DOHH2 (cell line): Measurements from ENCODE around the gene FLT3LG.
A peak's percentile ranks its signal among the peaks of the same experiment; 100 is the strongest.

Experiments
- H3F3A ChIP-seq: fragments of 200-600 bp; sonication (generic), shearing (Covaris generic); 2 replicates; pipeline ENCODE4 v1.6.0; 2016; ENCODE audit warnings: antibody characterized with exemption, mild to moderate bottlenecking; ENCODE audit not compliant: control insufficient read depth, insufficient read depth
- H3K27ac ChIP-seq: fragments of 200-600 bp; sonication (generic); 2 replicates; pipeline ENCODE4 v1.5.1; 2014; ENCODE audit warnings: low read depth, mild to moderate bottlenecking, low read length, moderate library complexity
- H3K27me3 ChIP-seq: fragments of 200-600 bp; sonication (generic); 2 replicates; pipeline ENCODE4 v1.6.1; 2014; ENCODE audit warnings: mild to moderate bottlenecking, low read length, mixed read lengths; ENCODE audit not compliant: control insufficient read depth
- H3K36me3 ChIP-seq: fragments of 200-600 bp; sonication (generic); 2 replicates; pipeline ENCODE4 v1.6.1; 2014; ENCODE audit warnings: mild to moderate bottlenecking, low read length, moderate library complexity, mixed read lengths; ENCODE audit not compliant: control insufficient read depth
- H3K4me1 ChIP-seq: fragments of 200-600 bp; sonication (generic); 2 replicates; pipeline ENCODE4 v1.6.1; 2014; ENCODE audit warnings: mild to moderate bottlenecking, low read length, mixed read lengths; ENCODE audit not compliant: control insufficient read depth
- H3K4me2 ChIP-seq: fragments of 200-600 bp; sonication (generic); 2 replicates; pipeline ENCODE4 v1.6.0; 2014; ENCODE audit warnings: mild to moderate bottlenecking, low read length, moderate library complexity
- H3K4me3 ChIP-seq: fragments of 200-600 bp; sonication (generic); 2 replicates; pipeline ENCODE4 v1.5.1; 2014; ENCODE audit warnings: mild to moderate bottlenecking, low read length, mixed read lengths
- H3K79me2 ChIP-seq: fragments of 200-600 bp; sonication (generic); 2 replicates; pipeline ENCODE4 v1.6.1; 2014; ENCODE audit warnings: mild to moderate bottlenecking, low read length, mixed read lengths; ENCODE audit not compliant: control insufficient read depth
- H3K9me2 ChIP-seq: fragments of 200-600 bp; sonication (generic); replicated peaks from 2 replicates; pipeline ENCODE4 v1.6.1; 2014; ENCODE audit warnings: mild to moderate bottlenecking, low read length, mixed read lengths; ENCODE audit not compliant: control insufficient read depth
- H3K9me3 ChIP-seq: fragments of 200-600 bp; sonication (generic); 2 replicates; pipeline ENCODE4 v1.6.1; 2014; ENCODE audit warnings: antibody characterized with exemption, low read length, mixed read lengths; ENCODE audit not compliant: control insufficient read depth, insufficient read depth
- H4K20me1 ChIP-seq: fragments of 200-600 bp; sonication (generic); 2 replicates; pipeline ENCODE4 v1.6.0; 2014; ENCODE audit warnings: low read depth, mild to moderate bottlenecking, antibody characterized with exemption, low read length, moderate library complexity; ENCODE audit not compliant: control insufficient read depth, insufficient read depth
- CTCF ChIP-seq: fragments of 200-600 bp; sonication (generic); IDR thresholded peaks from one replicate; pipeline ENCODE4 v1.5.1; 2014; ENCODE audit warnings: antibody characterized with exemption, mild to moderate bottlenecking, low read depth, low read length; ENCODE audit not compliant: poor library complexity, severe bottlenecking
- EZH2phosphoT487 ChIP-seq: fragments of 200-600 bp; sonication (generic); IDR thresholded peaks from 2 replicates; pipeline ENCODE4 v1.6.1; 2017; ENCODE audit warnings: borderline replicate concordance, mild to moderate bottlenecking, antibody characterized with exemption, low read length, moderate library complexity, mixed read lengths

FLT3LG gene

GRCh38 chr19:49430172-49430677 lies 43.8 kb upstream of the FLT3LG start:
- Histone ChIP-seq H3K27me3 (peaks cover 50% of the 10 kb centered on the region), H3F3A (0 out of 2 replicates have a peak, but pooled peaks cover 5% of the 10 kb centered on the region), H3K27ac (no peak overlapping the region), H3K9me2 (no peaks in the 10 kb centered on the region), H3K4me3 (no peak overlapping the region), H3K9me3 (no peaks in the 10 kb centered on the region), H3K4me1 (peaks cover 39% of the 10 kb centered on the region), H3K4me2 (no peak overlapping the region), H4K20me1 (no peaks in the 10 kb centered on the region), H3K79me2 (no peaks in the 10 kb centered on the region), H3K36me3 (no peaks in the 10 kb centered on the region)
- no peak for TF ChIP-seq EZH2phosphoT487
- no peak for TF ChIP-seq CTCF

GRCh38 chr19:49430678-49431329 lies 43.2 kb upstream of the FLT3LG start:
- Histone ChIP-seq H4K20me1 (no peaks in the 10 kb centered on the region), H3K79me2 (no peaks in the 10 kb centered on the region), H3K27ac (no peak overlapping the region), H3K36me3 (no peaks in the 10 kb centered on the region), H3K27me3 (peaks cover 44% of the 10 kb centered on the region), H3K4me1 (peaks cover 33% of the 10 kb centered on the region), H3K4me3 (no peak overlapping the region), H3F3A (0 out of 2 replicates have a peak, but pooled peaks cover 5% of the 10 kb centered on the region), H3K9me3 (no peaks in the 10 kb centered on the region), H3K9me2 (no peaks in the 10 kb centered on the region), H3K4me2 (no peak overlapping the region)
- TF ChIP-seq EZH2phosphoT487 (no peak), CTCF (peak; percentile 75)

DNA sequence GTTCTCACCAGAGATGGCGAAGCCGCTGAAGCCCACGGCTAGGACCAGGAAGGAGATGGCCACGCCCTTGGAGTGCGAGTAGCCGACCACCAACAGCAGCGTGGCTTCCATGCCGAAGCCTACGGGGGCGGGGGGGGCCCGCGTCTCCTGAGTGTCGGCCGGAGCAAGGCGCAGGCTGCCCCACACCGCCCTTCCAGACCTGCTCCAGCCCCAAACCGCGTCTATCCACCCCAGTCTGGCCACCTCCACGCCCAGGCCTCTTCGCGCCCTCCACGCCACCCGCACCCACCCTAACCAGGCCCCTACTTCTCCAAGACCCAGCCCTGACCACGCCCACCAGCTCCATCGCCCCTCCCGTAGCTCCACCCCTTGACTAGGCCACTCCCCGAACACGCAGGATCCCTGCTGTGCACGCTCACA lies 42.7 kb upstream of the FLT3LG start:
- no peak overlapping the region for H3K27ac ChIP-seq
- no peaks in the 10 kb centered on the region for H4K20me1 ChIP-seq
- TF ChIP-seq CTCF (no peak), EZH2phosphoT487 (no peak)
- no peak overlapping the region for H3K4me2 ChIP-seq
- H3K9me2 ChIP-seq, result no peaks in the 10 kb centered on the region
- no peaks in the 10 kb centered on the region for H3K36me3 ChIP-seq
- H3K79me2 ChIP-seq, result no peaks in the 10 kb centered on the region
- H3K4me3 ChIP-seq, result no peak overlapping the region
- H3K27me3 ChIP-seq, result peaks cover 39% of the 10 kb centered on the region
- 0 out of 2 replicates have a peak, but pooled peaks cover 5% of the 10 kb centered on the region for H3F3A ChIP-seq
- no peaks in the 10 kb centered on the region for H3K9me3 ChIP-seq
- H3K4me1 ChIP-seq, result peaks cover 32% of the 10 kb centered on the region
